Measurements from ENCODE around the gene PRRC2A.

GRCh38 chr6:31642798-31643570 is 22.5 kb downstream of the PRRC2A start:
- TF ChIP-seq CTCF (IDR thresholded peaks at IDR 0.05) (no peak), POLR2A (IDR thresholded peaks at IDR 0.05) (no peak)

All from sigmoid colon (tissue), 3 donors.